LNCaP clone FGC (cell line): Measurements from ENCODE around the gene FAM89A.
"Not testable (repeated sequence)": the region's sequence is repeated elsewhere in the genome, so short reads cannot be mapped to it uniquely, and the experiment has no call there.

Experiments
- DNase-seq: peaks from one replicate; pipeline ENCODE4 v3.0.0-alpha.2; 2011; ENCODE audit warnings: low read depth
- H3K4me3 ChIP-seq: 2 replicates; pipeline ENCODE4 v1.5.1; 2011; ENCODE audit warnings: mild to moderate bottlenecking, low read depth, low read length, control low read depth
- CTCF ChIP-seq: IDR thresholded peaks from 2 replicates; pipeline ENCODE4 v1.5.1; 2012; ENCODE audit warnings: mild to moderate bottlenecking; ENCODE audit not compliant: control insufficient read depth, insufficient read depth; ENCODE audit errors: extremely low read depth

FAM89A gene

GRCh38 chr1:231011360-231011759 is 28.7 kb downstream of the FAM89A start:
- no peak for TF ChIP-seq CTCF
- no peak overlapping the region for H3K4me3 ChIP-seq
- no peak for DNase-seq

- H3K4me3 ChIP-seq, DNase-seq: not testable (repeated sequence)
Measured at GRCh38 chr1:231007535-231007934, 32.5 kb downstream of the FAM89A start.

GRCh38 chr1:231001892-231002291 is 38.2 kb downstream of the FAM89A start:
- no peak for TF ChIP-seq CTCF
- no peak for DNase-seq
- no peak overlapping the region for H3K4me3 ChIP-seq

- H3K4me3 ChIP-seq = no peak overlapping the region
- no peak for TF ChIP-seq CTCF
- DNase-seq = no peak
Measured at GRCh38 chr1:231000639-231001038, 39.4 kb downstream of the FAM89A start.

GRCh38 chr1:231000201-231000600 is 39.9 kb downstream of the FAM89A start:
- no peak overlapping the region for H3K4me3 ChIP-seq
- TF ChIP-seq CTCF = no peak
- no peak for DNase-seq

- TF ChIP-seq CTCF = no peak
- no peak for DNase-seq
Measured at GRCh38 chr1:230994860-230995259, 45.2 kb downstream of the FAM89A start.

GRCh38 chr1:230992100-230992774 is 47.8 kb downstream of the FAM89A start:
- no peak for TF ChIP-seq CTCF
- DNase-seq = no peak
- no peak overlapping the region for H3K4me3 ChIP-seq

More at GRCh38 chr1:230994860-230995259, 45.2 kb downstream of the FAM89A start:
- no peak overlapping the region for H3K4me3 ChIP-seq
